DMS79 treated with DMSO at 0.1 percent for 48 hours (cell line): ENCODE measurements around the gene SELENOI.
"Not testable (repeated sequence)": the region's sequence is repeated elsewhere in the genome, so short reads cannot be mapped to it uniquely, and the experiment has no call there.

Source experiments
- DNase-seq: peaks from one replicate; lab custom pipeline; 2025; lab: John Stamatoyannopoulos, UW

The SELENOI gene

DNA sequence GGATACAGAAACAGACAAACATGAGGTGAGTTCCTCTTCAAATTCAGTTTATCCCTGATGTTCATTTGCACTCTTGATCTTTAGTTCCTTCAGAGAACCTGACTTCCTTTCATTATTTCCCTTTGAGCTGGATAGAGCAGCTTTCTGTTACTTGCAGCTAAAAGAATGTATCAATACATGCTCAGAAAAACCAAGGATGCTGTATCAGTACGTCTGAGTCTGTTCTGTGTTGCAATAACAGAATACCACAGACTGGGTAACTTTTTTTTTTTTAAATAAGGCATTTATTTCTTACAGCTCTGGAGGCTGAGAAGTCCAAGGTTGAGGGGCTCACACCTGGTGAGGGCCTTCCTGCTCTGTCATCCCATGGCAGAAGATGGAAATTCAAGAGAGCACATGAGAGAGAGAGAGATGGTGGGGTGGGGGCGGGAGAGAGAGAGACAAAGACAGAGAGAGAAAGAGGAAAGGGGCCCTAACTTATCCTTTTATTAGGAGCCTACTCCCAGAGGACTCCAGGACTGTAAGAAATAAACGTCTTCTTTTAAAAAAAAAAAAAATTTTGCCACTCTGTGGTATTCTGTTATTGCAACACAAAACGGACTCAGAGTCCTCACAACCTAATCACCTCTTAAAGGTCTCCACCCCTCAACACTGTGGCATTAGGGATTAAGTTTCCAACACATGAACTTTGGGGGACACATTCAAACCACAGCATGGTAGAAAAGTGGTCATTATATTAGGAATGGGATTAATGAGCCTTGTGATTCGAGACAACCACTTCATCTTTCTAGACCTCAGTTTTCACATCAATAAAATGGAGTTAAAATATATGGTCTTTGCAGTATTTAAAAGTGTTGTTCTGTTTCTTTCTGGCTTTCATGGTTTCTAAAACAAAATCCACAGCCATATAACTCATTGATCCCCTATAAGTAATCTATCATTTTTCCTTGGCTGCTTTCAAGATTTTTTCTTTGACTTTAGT, 18.4 kb upstream of the SELENOI start:
- DNase-seq = no peak

DNA sequence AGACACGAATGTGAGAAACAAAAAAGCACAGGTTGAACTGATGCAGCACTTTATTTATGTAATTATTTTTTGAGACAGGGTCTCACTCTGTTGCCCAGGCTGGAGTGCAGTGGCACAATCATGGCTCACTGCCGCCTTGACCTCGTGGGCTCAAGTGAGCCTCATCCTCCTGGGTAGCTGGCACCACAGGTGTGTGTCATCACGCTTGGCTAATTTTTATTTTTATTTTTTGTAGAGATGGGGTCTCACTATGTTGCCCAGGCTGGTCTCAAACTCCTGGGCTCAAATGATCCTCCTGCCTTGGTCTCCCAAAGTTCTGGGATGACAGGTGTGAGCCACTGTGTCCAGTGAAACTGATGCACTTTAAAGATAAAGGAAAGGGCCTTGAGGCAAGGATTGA, 16.9 kb upstream of the SELENOI start:
- not testable (repeated sequence) for DNase-seq

- DNase-seq = peak; percentile 72
Observed at GRCh38 chr2:26330114-26330549, 15.8 kb upstream of the SELENOI start.

GRCh38 chr2:26330604-26331003, 15.3 kb upstream of the SELENOI start:
- DNase-seq = no peak

DNA sequence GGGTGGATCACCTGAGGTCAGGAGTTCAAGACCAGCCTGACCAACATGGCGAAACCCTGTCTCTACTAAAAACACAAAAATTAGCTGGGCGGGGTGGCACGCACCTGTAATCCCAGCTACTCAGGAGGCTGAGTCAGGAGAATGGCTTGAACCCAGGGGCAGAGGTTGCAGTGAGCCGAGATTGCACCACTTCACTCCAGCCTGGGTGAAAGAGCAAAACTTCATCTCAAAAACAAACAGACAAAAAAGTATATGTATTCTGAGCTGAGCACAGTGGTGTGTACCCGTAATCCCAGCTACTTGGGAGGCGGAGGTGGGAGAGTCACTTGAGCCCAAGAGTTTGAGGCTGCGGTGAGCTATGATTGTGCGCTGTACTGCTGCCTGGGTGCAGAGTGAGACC, 14.6 kb upstream of the SELENOI start:
- DNase-seq = not testable (repeated sequence)

DNA sequence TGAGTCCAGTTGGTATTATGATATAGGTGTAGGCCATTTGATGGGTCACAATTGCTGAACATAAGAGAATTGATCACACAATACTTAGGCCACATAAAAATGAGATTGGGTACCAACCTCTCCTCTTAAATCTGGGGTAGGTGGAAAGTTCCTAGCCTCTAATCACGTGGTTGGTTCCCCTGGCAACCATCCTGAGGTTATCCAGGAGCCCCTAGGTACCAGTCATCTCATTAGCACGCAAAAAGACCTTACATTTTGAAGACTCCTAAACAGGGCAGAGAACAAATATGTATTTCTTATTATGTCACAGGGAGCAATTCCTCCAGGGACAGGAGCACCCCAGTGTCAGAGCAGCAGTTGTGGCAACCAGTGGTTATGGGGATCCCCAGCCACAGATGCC, 12.7 kb upstream of the SELENOI start:
- DNase-seq = no peak

- DNase-seq = no peak
Observed at GRCh38 chr2:26335231-26335630, 10.7 kb upstream of the SELENOI start.

DNA sequence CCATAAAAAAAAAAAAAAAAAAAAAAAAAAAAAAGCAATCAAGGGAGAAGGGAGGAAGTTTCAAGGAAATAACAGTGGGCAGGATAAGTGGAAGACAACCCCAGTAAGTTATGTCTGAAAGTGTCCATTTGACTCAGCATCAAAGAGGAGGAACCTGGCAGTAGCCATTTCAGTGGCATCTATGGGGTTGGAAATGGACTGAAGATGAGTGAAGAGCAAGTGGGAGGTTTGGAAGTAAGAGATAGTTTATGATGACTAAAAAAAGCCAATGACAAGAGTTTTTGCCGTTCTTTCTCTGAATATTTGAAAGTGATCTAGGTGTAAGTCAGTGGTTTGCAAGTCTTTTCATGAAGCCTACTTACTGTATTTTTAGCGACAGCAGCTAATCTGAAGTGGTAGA, 9.2 kb upstream of the SELENOI start:
- DNase-seq = no peak

GRCh38 chr2:26337298-26337697, 8.6 kb upstream of the SELENOI start:
- no peak for DNase-seq

- DNase-seq = no peak
Observed at GRCh38 chr2:26340831-26341230, 5.1 kb upstream of the SELENOI start.

DNA sequence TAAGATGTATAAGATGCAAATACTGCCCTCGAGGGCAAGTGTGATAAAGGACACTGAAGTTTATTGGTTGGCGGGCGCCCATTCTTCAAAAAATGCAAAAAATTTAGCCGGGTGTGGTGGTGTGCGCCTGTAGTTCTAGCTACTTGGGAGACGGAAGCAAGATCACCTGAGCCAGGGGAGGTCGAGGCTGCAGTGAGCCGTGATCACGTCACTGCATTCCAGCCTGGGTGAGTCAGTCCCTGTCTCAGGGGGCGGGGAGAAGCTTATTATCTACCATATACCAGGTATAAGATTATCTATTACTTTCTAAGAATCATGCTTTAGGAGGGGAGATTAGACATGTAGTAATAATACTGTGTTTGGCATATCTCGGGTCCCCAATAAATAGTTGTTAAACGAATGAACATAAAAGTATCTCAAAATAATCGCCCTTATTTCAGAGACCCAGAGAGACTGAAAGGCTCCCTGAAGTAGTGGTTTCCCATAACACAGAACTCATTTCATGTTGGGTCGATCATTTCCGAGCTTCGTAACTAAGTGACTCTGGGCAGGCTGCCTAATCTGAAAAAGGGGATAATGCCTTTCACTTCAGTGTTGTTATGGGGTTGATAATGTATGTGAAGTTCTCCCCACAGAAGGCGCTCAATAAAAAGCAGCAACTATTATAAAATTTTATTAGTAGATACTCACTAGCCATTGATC, 1.2 kb upstream of the SELENOI start:
- DNase-seq = no peak

GRCh38 chr2:26345283-26345544, 729 bp upstream of the SELENOI start:
- peak; percentile 71 for DNase-seq

- peak; percentile 49 for DNase-seq
Observed at GRCh38 chr2:26346454-26347053, 611 bp downstream of the SELENOI start, which contains the start of gene ADGRF3. Gene ADGRF3, minus strand, starts transcription at chr2:26346789. Its CDS starts 555 bp downstream, at chr2:26346234.

GRCh38 chr2:26347286-26347865, 1.4 kb downstream of the SELENOI start:
- DNase-seq = peak; percentile 27

DNA sequence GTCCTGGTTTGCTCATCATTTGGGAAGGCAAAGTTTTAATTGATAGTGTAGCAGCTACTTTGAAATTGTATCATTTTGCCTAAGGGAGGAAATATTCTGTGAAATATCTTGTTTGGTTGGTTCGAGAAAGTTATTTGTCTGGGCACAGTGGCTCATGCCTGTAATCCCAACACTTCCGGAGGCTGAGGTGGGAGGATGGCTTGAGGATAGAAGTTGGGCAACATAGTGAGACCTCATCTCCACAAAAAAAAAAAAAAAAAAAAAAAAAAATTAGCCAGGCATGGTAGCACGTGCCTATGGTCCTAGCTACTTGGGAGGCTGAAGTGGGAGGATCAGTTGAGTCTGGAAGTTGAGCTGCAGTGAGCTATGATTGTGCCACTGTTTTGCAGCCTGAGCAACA, 3.7 kb downstream of the SELENOI start:
- no peak for DNase-seq

DNA sequence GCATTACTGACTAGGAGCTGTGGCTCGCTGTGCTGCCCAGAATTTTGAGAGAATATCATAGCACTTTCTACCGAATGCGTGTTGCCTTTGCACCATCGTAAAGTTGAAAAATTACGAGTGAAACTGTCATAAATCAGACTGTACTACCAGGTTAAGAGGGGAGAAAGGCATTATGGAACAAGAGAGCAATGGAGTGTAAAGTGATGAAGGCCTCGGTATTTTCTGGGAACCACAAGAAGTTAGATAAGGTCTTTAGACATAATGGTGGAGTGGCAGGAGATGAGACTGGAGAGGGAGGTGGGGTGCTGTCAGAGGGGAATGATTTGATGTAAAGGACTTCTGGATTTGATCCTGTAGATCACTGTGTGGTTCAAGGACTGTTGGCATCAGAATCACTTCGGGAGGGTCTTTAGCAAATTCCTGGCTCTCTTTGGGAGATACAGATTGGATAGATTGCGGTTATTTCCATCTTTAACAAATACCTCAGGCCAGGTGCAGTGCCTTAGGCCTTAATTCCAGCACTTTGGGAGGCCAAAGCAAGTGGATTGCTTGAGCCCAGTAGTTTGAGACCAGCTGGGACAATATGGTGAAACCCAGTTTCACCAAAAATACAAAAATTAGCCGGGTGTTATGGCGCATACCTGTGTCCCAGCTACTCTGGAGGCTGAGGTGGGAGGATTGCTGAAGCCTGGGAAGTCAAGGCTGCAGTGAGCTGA, 5.6 kb downstream of the SELENOI start:
- DNase-seq = no peak

- DNase-seq = no peak
Observed at GRCh38 chr2:26352892-26353291, 6.9 kb downstream of the SELENOI start.

GRCh38 chr2:26354469-26354868, 8.5 kb downstream of the SELENOI start:
- DNase-seq = not testable (repeated sequence)

DNA sequence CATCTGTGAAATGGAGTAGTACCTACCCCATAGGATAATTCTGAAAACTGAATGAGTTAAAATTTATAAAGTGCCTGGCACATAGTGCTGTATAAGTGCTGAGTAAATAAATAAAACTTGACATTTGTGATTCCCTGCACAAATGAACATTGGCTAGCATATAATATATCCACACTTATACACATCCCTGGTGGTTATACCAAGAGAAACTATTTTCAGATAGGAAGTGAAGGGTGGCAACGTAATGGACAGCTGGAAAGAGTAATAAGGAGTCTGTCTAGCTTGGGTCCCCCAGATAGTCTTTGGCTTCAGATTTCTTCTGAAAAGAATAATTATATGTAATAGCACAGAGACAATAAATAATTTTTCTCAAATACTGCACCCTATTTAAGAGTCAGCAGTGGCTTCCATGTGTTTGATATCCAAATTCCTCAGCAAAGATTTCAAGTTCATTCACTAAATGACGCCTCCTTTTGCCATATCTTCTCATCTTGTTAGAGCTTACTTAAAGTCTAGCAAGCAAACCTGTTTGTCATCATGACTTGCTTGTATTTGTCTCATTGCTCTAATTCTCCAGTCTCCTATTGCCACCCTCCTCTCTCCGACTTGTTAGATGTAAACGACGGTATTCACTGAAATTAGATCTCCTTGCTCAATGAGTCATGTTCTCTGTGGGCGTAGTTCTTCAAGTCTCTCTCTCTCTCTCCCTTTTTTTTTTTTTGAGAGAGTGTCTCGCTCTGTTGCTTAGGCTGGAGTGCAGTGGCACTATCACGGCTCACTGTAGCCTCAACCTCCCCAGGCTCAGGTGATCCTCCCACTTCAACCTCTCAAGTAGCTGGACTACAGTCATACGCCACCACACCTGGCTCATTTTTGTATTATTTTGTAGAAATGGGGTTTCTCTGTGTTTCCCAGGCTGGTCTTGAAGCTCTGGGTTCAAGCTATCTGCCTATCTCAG, 9.4 kb downstream of the SELENOI start:
- peak; percentile 89 for DNase-seq

GRCh38 chr2:26356111-26356510, 10.2 kb downstream of the SELENOI start:
- DNase-seq = no peak

DNA sequence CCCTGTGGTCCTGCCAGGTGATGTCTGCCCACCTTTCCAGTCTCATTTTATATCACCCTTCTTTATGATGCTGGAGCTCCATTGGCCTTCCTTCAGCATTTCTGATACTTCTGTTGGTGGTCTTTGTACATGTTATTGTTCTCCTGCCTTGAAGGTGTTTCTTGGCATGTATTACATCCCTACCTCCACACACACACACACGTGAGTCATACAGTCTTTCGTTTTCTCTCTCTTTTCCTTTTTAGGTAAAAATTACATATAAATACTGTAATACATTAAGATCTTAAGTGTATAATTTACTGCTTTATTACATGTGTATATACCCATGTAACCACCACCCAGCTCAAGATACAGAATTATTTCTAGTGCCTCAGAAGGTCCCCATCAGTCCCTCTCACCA, 10.8 kb downstream of the SELENOI start:
- no peak for DNase-seq
